Esophagus squamous epithelium (tissue), 4 donors: ENCODE results near the gene CIITA.

ENCODE experiments used
- CTCF ChIP-seq, 6 experiments: fragments of 450-650 bp in 4 of 6; fragments of 200-600 bp in 2 of 6; sonication (generic) in 2 of 6; IDR thresholded peaks; one replicate each; pipeline ENCODE4 v1.5.1; 2016 to 2019; ENCODE audit warnings: antibody characterized with exemption in 6 of 6, mild to moderate bottlenecking in 4 of 6, moderate library complexity in 4 of 6
- POLR2A ChIP-seq, 4 donors: fragments of 450-650 bp; IDR thresholded peaks; one replicate each; pipeline ENCODE4 v1.6.1; 2017; ENCODE audit warnings: antibody characterized with exemption in 4 of 4, mild to moderate bottlenecking in 4 of 4, moderate library complexity in 3 of 4

GRCh38 chr16:10870137-10870776 is 6.7 kb upstream of the CIITA start:
- TF ChIP-seq CTCF (IDR thresholded peaks at IDR 0.05): no peak
- TF ChIP-seq POLR2A (IDR thresholded peaks at IDR 0.05): no peak
